Measurements from ENCODE around the gene PPP1R15B. TPM values are rescaled to one million over a fixed set of nuclear protein-coding genes. Genes with fewer than 3 reads are reported as not detected.

PPP1R15B gene
- total RNA-seq, 1 experiment from 2014 or later, result 69.3 TPM

GRCh38 chr1:204416589-204417073 is 5.0 kb upstream of the PPP1R15B start:
- Histone ChIP-seq H3K4me1 (ENCODE audit: control insufficient read depth in 1 of 2, insufficient read depth in 2 of 2, low read length in 2 of 2) (peaks cover 27 to 59% of the 10 kb centered on the region in 2 experiments), H3K4me3 (replicated peaks in 1 of 2; ENCODE audit: low read depth in 1 of 2, low read length in 2 of 2) (peak overlapping the region in 1 of 2 experiments; percentile 48; a peak in 1 of 4 replicates), H4K20me1 (ENCODE audit: insufficient read depth) (no peaks in the 10 kb centered on the region), H3K27me3 (ENCODE audit: insufficient read depth, low read length) (no peaks in the 10 kb centered on the region), H2AFZ (ENCODE audit: low read depth, low read length, poor library complexity, severe bottlenecking) (no peak overlapping the region), H3K4me2 (ENCODE audit: low read length) (peak overlapping the region; percentile 74), H3K9me2 (ENCODE audit: insufficient read depth) (no peaks in the 10 kb centered on the region), H3K27ac (ENCODE audit: low read depth, low read length) (peak overlapping the region; percentile 89; the same call in 1 of the 2 replicates), H3K79me2 (ENCODE audit: insufficient read depth, low read length) (no peaks in the 10 kb centered on the region), H3K9me3 (ENCODE audit: control insufficient read depth in 1 of 2, insufficient read depth in 1 of 2, low read depth in 1 of 2, low read length in 2 of 2) (no peaks in the 10 kb centered on the region), H3K9ac (ENCODE audit: low read length) (peak overlapping the region; percentile 61), H3K36me3 (ENCODE audit: control insufficient read depth in 1 of 2, insufficient read depth in 2 of 2, low read length in 2 of 2) (no peaks in the 10 kb centered on the region)
- ATAC-seq (peak; percentile 8), DNase-seq (ENCODE audit: low read depth, low spot score) (no peak)
- intact Hi-C loops (cut with micrococcal nuclease), result no loop called here
- ChIA-PET RAD21 (ENCODE audit: low non-redundant PET in 1 of 2, low total read pairs in 2 of 2, uncharacterized antibody in 2 of 2, unreplicated experiment in 2 of 2) (no interaction called here), POLR2A (interaction anchor here (0.9 to 2.0 kb wide), 3 partner anchors 18 to 99 kb away, joined by 3 to 13 read pairs (median 5); partner anchors contain the start of gene MDM4), CTCF (interaction anchor here (1.1 to 2.3 kb wide), 5 partner anchors 12 to 85 kb away, joined by 3 to 18 read pairs (median 8); no protein-coding TSS in a partner anchor)
- BruUV-seq (replicated peaks), result no TSS peak
- no peak for TF ChIP-seq FOSL1 (IDR thresholded peaks at IDR 0.05; ENCODE audit: low read depth)
- no peak for TF ChIP-seq TCF7L2 (IDR thresholded peaks at IDR 0.05; ENCODE audit: borderline replicate concordance, extremely low read depth, insufficient read depth, insufficient read length)
- TF ChIP-seq CBX3 (IDR thresholded peaks at IDR 0.05; ENCODE audit: low read depth), result no peak
- no peak for TF ChIP-seq RAD21 (IDR thresholded peaks at IDR 0.05; ENCODE audit: low read depth)
- TF ChIP-seq JUND (IDR thresholded peaks at IDR 0.05), result no peak
- TF ChIP-seq REST (IDR thresholded peaks at IDR 0.05; ENCODE audit: low read depth), result no peak
- no peak for TF ChIP-seq ATF3 (IDR thresholded peaks at IDR 0.05)

Data from HCT116 (cell line).